Measurements from ENCODE around the gene JAK1.

The JAK1 gene

GRCh38 chr1:64877598-64877997 lies 88.8 kb downstream of the JAK1 start:
- no peaks in the 10 kb centered on the region for H3K27me3 Mint-ChIP-seq
- DNase-seq (ENCODE audit: low spot score in 2 of 2) (no peak), ATAC-seq (ENCODE audit: low read depth) (no peak)
- peaks cover 16% of the 10 kb centered on the region for H3K4me1 Mint-ChIP-seq
- H3K36me3 Mint-ChIP-seq = peaks cover 32% of the 10 kb centered on the region
- H3K9me3 Mint-ChIP-seq = no peaks in the 10 kb centered on the region
- no peak overlapping the region for H3K4me3 Mint-ChIP-seq
- peak overlapping the region; percentile 6 for H3K27ac Mint-ChIP-seq

GRCh38 chr1:64877151-64877550 lies 89.2 kb downstream of the JAK1 start:
- no peak for ATAC-seq (ENCODE audit: low read depth)
- H3K9me3 Mint-ChIP-seq = no peaks in the 10 kb centered on the region
- H3K27ac Mint-ChIP-seq = no peak overlapping the region
- H3K4me1 Mint-ChIP-seq = peaks cover 15% of the 10 kb centered on the region
- no peaks in the 10 kb centered on the region for H3K27me3 Mint-ChIP-seq
- H3K4me3 Mint-ChIP-seq = no peak overlapping the region
- no peak for DNase-seq (ENCODE audit: low spot score in 2 of 2)
- H3K36me3 Mint-ChIP-seq = peaks cover 34% of the 10 kb centered on the region

GRCh38 chr1:64875606-64876005 lies 90.7 kb downstream of the JAK1 start:
- Mint-ChIP-seq H3K27ac (peak overlapping the region; percentile 35), H3K4me1 (peaks cover 17% of the 10 kb centered on the region), H3K36me3 (peaks cover 43% of the 10 kb centered on the region), H3K27me3 (no peaks in the 10 kb centered on the region), H3K9me3 (no peaks in the 10 kb centered on the region), H3K4me3 (no peak overlapping the region)
- no peak for ATAC-seq (ENCODE audit: low read depth)
- DNase-seq (ENCODE audit: low spot score in 2 of 2) = no peak

GRCh38 chr1:64875101-64875500 lies 91.2 kb downstream of the JAK1 start:
- DNase-seq (ENCODE audit: low spot score in 2 of 2) (no peak), ATAC-seq (ENCODE audit: low read depth) (no peak)
- Mint-ChIP-seq H3K27me3 (no peaks in the 10 kb centered on the region), H3K9me3 (no peaks in the 10 kb centered on the region), H3K4me1 (peaks cover 17% of the 10 kb centered on the region), H3K36me3 (peaks cover 43% of the 10 kb centered on the region), H3K27ac (peak overlapping the region; percentile 58), H3K4me3 (no peak overlapping the region)

GRCh38 chr1:64874666-64875065 lies 91.7 kb downstream of the JAK1 start:
- no peaks in the 10 kb centered on the region for H3K27me3 Mint-ChIP-seq
- H3K27ac Mint-ChIP-seq = peak overlapping the region; percentile 58
- peaks cover 43% of the 10 kb centered on the region for H3K36me3 Mint-ChIP-seq
- peaks cover 17% of the 10 kb centered on the region for H3K4me1 Mint-ChIP-seq
- H3K4me3 Mint-ChIP-seq = no peak overlapping the region
- no peaks in the 10 kb centered on the region for H3K9me3 Mint-ChIP-seq
- ATAC-seq (ENCODE audit: low read depth) (no peak), DNase-seq (ENCODE audit: low spot score in 2 of 2) (no peak)

- Mint-ChIP-seq H3K9me3 (no peaks in the 10 kb centered on the region), H3K27me3 (no peaks in the 10 kb centered on the region), H3K27ac (peak overlapping the region; percentile 53), H3K4me3 (no peak overlapping the region), H3K36me3 (peaks cover 48% of the 10 kb centered on the region), H3K4me1 (peaks cover 22% of the 10 kb centered on the region)
- no peak for ATAC-seq (ENCODE audit: low read depth)
- no peak for DNase-seq (ENCODE audit: low spot score in 2 of 2)
Observed at GRCh38 chr1:64873576-64873975, 92.8 kb downstream of the JAK1 start.

GRCh38 chr1:64872067-64872466 lies 94.3 kb downstream of the JAK1 start:
- no peaks in the 10 kb centered on the region for H3K9me3 Mint-ChIP-seq
- DNase-seq (ENCODE audit: low spot score in 2 of 2) = no peak
- H3K27me3 Mint-ChIP-seq = no peaks in the 10 kb centered on the region
- no peak for ATAC-seq (ENCODE audit: low read depth)
- H3K4me1 Mint-ChIP-seq = peaks cover 25% of the 10 kb centered on the region
- H3K27ac Mint-ChIP-seq = peak overlapping the region; percentile 72
- H3K36me3 Mint-ChIP-seq = peaks cover 51% of the 10 kb centered on the region
- H3K4me3 Mint-ChIP-seq = no peak overlapping the region

- Mint-ChIP-seq H3K27ac (peak overlapping the region; percentile 72), H3K4me1 (peaks cover 25% of the 10 kb centered on the region)
Observed at GRCh38 chr1:64871256-64871655, 95.1 kb downstream of the JAK1 start.

GRCh38 chr1:64867266-64867665 lies 99.1 kb downstream of the JAK1 start:
- no peak overlapping the region for H3K4me3 Mint-ChIP-seq
- H3K4me1 Mint-ChIP-seq = peaks cover 37% of the 10 kb centered on the region
- DNase-seq (ENCODE audit: low spot score in 2 of 2) (no peak), ATAC-seq (ENCODE audit: low read depth) (no peak)
- peaks cover 39% of the 10 kb centered on the region for H3K36me3 Mint-ChIP-seq
- peak overlapping the region; percentile 55 for H3K27ac Mint-ChIP-seq
- no peaks in the 10 kb centered on the region for H3K9me3 Mint-ChIP-seq
- no peaks in the 10 kb centered on the region for H3K27me3 Mint-ChIP-seq

More at GRCh38 chr1:64871256-64871655, 95.1 kb downstream of the JAK1 start:
- H3K9me3 Mint-ChIP-seq = no peaks in the 10 kb centered on the region
- DNase-seq (ENCODE audit: low spot score in 2 of 2) (no peak), ATAC-seq (ENCODE audit: low read depth) (no peak)
- peaks cover 55% of the 10 kb centered on the region for H3K36me3 Mint-ChIP-seq
- no peaks in the 10 kb centered on the region for H3K27me3 Mint-ChIP-seq
- no peak overlapping the region for H3K4me3 Mint-ChIP-seq

GRCh38 chr1:64866689-64867088 lies 99.7 kb downstream of the JAK1 start:
- Mint-ChIP-seq H3K36me3 (peaks cover 33% of the 10 kb centered on the region), H3K27ac (peak overlapping the region; percentile 55), H3K4me3 (no peak overlapping the region), H3K27me3 (no peaks in the 10 kb centered on the region), H3K9me3 (no peaks in the 10 kb centered on the region), H3K4me1 (peaks cover 40% of the 10 kb centered on the region)
- DNase-seq (ENCODE audit: low spot score in 2 of 2) (no peak), ATAC-seq (ENCODE audit: low read depth) (no peak)

GRCh38 chr1:64865105-64865757 lies 101.1 kb downstream of the JAK1 start:
- no peaks in the 10 kb centered on the region for H3K9me3 Mint-ChIP-seq
- H3K4me1 Mint-ChIP-seq = peaks cover 48% of the 10 kb centered on the region
- H3K27ac Mint-ChIP-seq = peak overlapping the region; percentile 83
- H3K4me3 Mint-ChIP-seq = peak overlapping the region; percentile 60
- H3K27me3 Mint-ChIP-seq = no peaks in the 10 kb centered on the region
- no peak for DNase-seq (ENCODE audit: low spot score in 2 of 2)
- peaks cover 32% of the 10 kb centered on the region for H3K36me3 Mint-ChIP-seq
- ATAC-seq (ENCODE audit: low read depth) = no peak

- H3K4me3 Mint-ChIP-seq = peak overlapping the region; percentile 77
- H3K27ac Mint-ChIP-seq = peak overlapping the region; percentile 83
- H3K9me3 Mint-ChIP-seq = no peaks in the 10 kb centered on the region
- ATAC-seq (ENCODE audit: low read depth) (peak; percentile 90), DNase-seq (ENCODE audit: low spot score in 2 of 2) (peak; percentile 51 to 84)
- H3K36me3 Mint-ChIP-seq = peaks cover 33% of the 10 kb centered on the region
- peaks cover 51% of the 10 kb centered on the region for H3K4me1 Mint-ChIP-seq
- H3K27me3 Mint-ChIP-seq = no peaks in the 10 kb centered on the region
Observed at GRCh38 chr1:64864018-64864940, 102.1 kb downstream of the JAK1 start.

- peaks cover 53% of the 10 kb centered on the region for H3K4me1 Mint-ChIP-seq
- H3K27ac Mint-ChIP-seq = peak overlapping the region; percentile 87
- no peaks in the 10 kb centered on the region for H3K9me3 Mint-ChIP-seq
- peak overlapping the region; percentile 12 for H3K4me3 Mint-ChIP-seq
- peaks cover 38% of the 10 kb centered on the region for H3K36me3 Mint-ChIP-seq
- DNase-seq (ENCODE audit: low spot score in 2 of 2) (no peak), ATAC-seq (ENCODE audit: low read depth) (no peak)
- no peaks in the 10 kb centered on the region for H3K27me3 Mint-ChIP-seq
Observed at GRCh38 chr1:64861611-64862010, 104.7 kb downstream of the JAK1 start.

- Mint-ChIP-seq H3K9me3 (no peaks in the 10 kb centered on the region), H3K27me3 (no peaks in the 10 kb centered on the region), H3K4me3 (no peak overlapping the region), H3K36me3 (peaks cover 40% of the 10 kb centered on the region), H3K4me1 (peaks cover 29% of the 10 kb centered on the region), H3K27ac (peak overlapping the region; percentile 75)
- no peak for ATAC-seq (ENCODE audit: low read depth)
- DNase-seq (ENCODE audit: low spot score in 2 of 2) = no peak
Observed at GRCh38 chr1:64857347-64857746, 109.0 kb downstream of the JAK1 start.

All from memory B cell (primary cell).